ENCODE data around the gene MBD3. TPM values are rescaled to one million over a fixed set of nuclear protein-coding genes. Genes with fewer than 3 reads are reported as not detected.

Gene MBD3
- total RNA-seq, 1 experiment from 2014 or later, result 128 TPM

- Histone ChIP-seq H3K27ac (ENCODE audit: insufficient read length, low read depth, low read length) (no peak overlapping the region), H3K23ac (ENCODE audit: insufficient read length, low read depth, low read length) (no peak overlapping the region), H3K79me2 (ENCODE audit: insufficient read depth, low read length) (peaks cover 41% of the 10 kb centered on the region; the same call in 1 of the 2 replicates), H3K23me2 (ENCODE audit: insufficient read length, low read depth, low read length, poor library complexity, severe bottlenecking) (no peaks in the 10 kb centered on the region), H3K4me1 (ENCODE audit: insufficient read depth, low read length) (no peaks in the 10 kb centered on the region), H2AK5ac (ENCODE audit: insufficient read length, low read length) (no peak overlapping the region), H3K4ac (ENCODE audit: low read depth, low read length) (no peak overlapping the region), H2BK15ac (ENCODE audit: low read depth, low read length) (no peak overlapping the region), H3K56ac (ENCODE audit: insufficient read length, low read depth, low read length) (no peak overlapping the region), H2BK5ac (ENCODE audit: insufficient read length, low read length) (no peak overlapping the region), H3K79me1 (ENCODE audit: insufficient read depth, low read depth, low read length, poor library complexity, severe bottlenecking) (peaks cover 8% of the 10 kb centered on the region), H3K9me3 (ENCODE audit: control insufficient read depth, low read depth, low read length) (no peaks in the 10 kb centered on the region), H2BK120ac (ENCODE audit: low read depth, low read length, poor library complexity, severe bottlenecking) (no peak overlapping the region), H3T11ph (ENCODE audit: low read length) (no peak overlapping the region), H2AFZ (ENCODE audit: low read length) (no peak overlapping the region), H4K20me1 (ENCODE audit: control insufficient read depth, insufficient read depth, insufficient read length) (no peaks in the 10 kb centered on the region), H4K5ac (ENCODE audit: insufficient read length, low read depth, low read length) (no peak overlapping the region), H3K4me2 (ENCODE audit: insufficient read depth, insufficient read length, low read length) (no peak overlapping the region), H3K14ac (ENCODE audit: insufficient read depth, low read length) (no peak overlapping the region; the same call in 1 of the 2 replicates), H2BK12ac (ENCODE audit: insufficient read length, low read depth, low read length) (no peak overlapping the region), H3K27me3 (ENCODE audit: insufficient read depth, low read length) (no peaks in the 10 kb centered on the region), H4K8ac (replicated peaks; ENCODE audit: insufficient read length, low read depth, low read length) (no peak overlapping the region), H2BK20ac (ENCODE audit: low read depth, low read length, poor library complexity, severe bottlenecking) (no peak overlapping the region), H3K18ac (ENCODE audit: insufficient read length, low read depth, low read length) (no peak overlapping the region), H3K9ac (ENCODE audit: extremely low read depth, insufficient read length, low read length) (no peak overlapping the region), H4K91ac (ENCODE audit: insufficient read length, low read depth, low read length) (no peak overlapping the region)
- DNase-seq, result no peak
- Mint-ChIP-seq H3K4me1 (peaks cover 0 to 11% of the 10 kb centered on the region in 2 experiments; a peak in 2 of 4 replicates), H3K4me3 (no peak overlapping the region), H3K9me3 (no peaks in the 10 kb centered on the region), H3K36me3 (ENCODE audit: insufficient read depth in 1 of 3, low read depth in 3 of 3) (peaks cover 8 to 51% (median 43%) of the 10 kb centered on the region in 3 experiments; a peak in 6 of 7 replicates), H3K27me3 (ENCODE audit: low read depth) (no peaks in the 10 kb centered on the region), H3K27ac (peak overlapping the region; percentile 49 to 84 (median 52); a peak in 1 of 7 replicates)
- WGBS (ENCODE audit: extremely low coverage, insufficient read length, low lambda C conversion rate), result no CpG with 5 or more reads among the region's 17 CpGs
- TF ChIP-seq CTCF (conservative IDR thresholded peaks at IDR 0.05), result no peak
Measured at GRCh38 chr19:1561236-1561842, 31.3 kb downstream of the MBD3 start.

Data from H9 (cell line).